Measurements from ENCODE around the gene ZNF620.

Gene ZNF620

DNA sequence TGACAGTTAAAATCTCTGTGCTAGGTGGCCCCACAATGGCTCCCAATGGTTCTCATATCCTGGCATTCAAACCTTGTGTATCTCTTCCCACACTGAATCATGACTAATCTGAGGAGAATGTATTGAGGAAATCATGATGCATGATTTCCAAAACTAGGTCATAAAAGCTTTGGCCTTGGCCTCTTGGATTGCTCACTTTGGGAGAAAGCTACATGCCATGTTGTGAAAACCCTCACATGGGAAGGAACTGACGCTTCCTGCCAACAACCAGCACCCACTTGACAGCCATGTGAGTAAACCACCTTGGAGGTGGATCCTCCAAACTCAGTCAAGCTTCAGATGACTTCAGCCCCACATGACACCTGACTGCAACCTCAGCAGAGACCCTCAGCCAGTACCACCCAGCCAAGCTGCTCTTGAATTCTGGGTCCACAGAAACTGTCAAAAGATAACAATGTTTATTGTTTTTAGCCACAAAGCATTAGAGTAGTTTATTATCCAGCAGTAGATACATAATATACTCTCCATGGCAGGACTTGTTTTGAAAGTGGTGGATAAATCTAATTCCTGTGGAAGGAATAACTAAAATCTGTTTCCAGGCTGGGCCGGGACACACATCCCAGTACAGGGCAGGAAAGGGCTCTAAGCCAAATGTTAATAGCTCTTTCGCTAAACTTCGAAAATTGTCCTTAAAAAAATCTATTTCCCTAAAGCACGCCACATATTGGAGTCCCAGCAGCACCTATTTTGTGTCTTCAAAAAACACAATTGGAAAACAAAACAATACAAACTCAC is 1.0 kb upstream of the ZNF620 start:
- peak overlapping the region; percentile 35 for H3K27ac ChIP-seq (ENCODE audit: low read length)

DNA sequence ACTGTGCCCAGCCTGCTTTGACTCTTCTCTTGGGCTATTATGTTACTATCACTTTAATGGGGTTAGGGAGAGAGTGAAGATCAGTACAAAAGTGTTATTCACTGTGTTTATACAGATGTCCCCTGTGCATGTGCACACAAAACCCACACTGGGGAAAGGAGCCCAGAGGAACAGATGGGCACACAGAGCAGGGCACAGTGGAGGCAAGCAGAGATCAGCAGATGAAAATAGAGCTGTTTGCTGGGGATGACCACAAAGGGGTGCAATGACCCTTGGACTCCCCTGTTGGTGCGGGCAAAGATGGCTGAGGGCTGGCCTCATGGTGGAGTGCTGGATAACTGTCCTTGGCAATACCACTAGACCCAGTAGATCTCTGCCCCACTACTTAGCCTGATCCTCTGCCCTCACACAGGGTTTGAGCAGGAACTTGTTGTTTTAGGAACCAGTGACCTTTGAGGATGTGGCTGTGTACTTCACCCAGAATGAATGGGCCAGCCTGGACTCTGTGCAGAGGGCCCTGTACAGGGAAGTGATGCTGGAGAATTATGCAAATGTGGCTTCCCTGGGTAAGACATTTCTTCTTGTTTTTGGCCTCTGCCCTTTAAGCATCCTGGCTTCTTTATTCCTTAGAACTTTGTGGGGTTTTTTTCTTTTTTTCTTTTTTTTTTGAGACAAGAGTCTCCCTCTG is 5.3 kb downstream of the ZNF620 start:
- Histone ChIP-seq H3K4me3 (ENCODE audit: low read depth in 1 of 2, low read length in 2 of 2) (no peak overlapping the region), H3K36me3 (ENCODE audit: control insufficient read depth in 1 of 2, insufficient read depth in 2 of 2, low read length in 2 of 2) (peaks cover 8 to 35% of the 10 kb centered on the region in 2 donors), H3K27ac (ENCODE audit: low read length) (no peak overlapping the region), H3K27me3 (ENCODE audit: low read depth, low read length) (no peaks in the 10 kb centered on the region), H3K4me1 (ENCODE audit: control insufficient read depth in 1 of 2, insufficient read depth in 2 of 2, low read length in 2 of 2) (no peaks in the 10 kb centered on the region), H3K9me3 (ENCODE audit: control insufficient read depth in 1 of 2, low read length in 2 of 2) (no peaks in the 10 kb centered on the region)

More for the DNA sequence above, 1.0 kb upstream of the ZNF620 start:
- Histone ChIP-seq H3K36me3 (ENCODE audit: control insufficient read depth in 1 of 2, insufficient read depth in 2 of 2, low read length in 2 of 2) (peaks cover 0 to 5% of the 10 kb centered on the region in 2 donors), H3K4me1 (ENCODE audit: control insufficient read depth in 1 of 2, insufficient read depth in 2 of 2, low read length in 2 of 2) (peaks cover 0 to 7% of the 10 kb centered on the region in 2 donors), H3K9me3 (ENCODE audit: control insufficient read depth in 1 of 2, low read length in 2 of 2) (no peaks in the 10 kb centered on the region), H3K27me3 (ENCODE audit: low read depth, low read length) (no peaks in the 10 kb centered on the region), H3K4me3 (ENCODE audit: low read depth in 1 of 2, low read length in 2 of 2) (peak overlapping the region; percentile 84 to 87)

DNA sequence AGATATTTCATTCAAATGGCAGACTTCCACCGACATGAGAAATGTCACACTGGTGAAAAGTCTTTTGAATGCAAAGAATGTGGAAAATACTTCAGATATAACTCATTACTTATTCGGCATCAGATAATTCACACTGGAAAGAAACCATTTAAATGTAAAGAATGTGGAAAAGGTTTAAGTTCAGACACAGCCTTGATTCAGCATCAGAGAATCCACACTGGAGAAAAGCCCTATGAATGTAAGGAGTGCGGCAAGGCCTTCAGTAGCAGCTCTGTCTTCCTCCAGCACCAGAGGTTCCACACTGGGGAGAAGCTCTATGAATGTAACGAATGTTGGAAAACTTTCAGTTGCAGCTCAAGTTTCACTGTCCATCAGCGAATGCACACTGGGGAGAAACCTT is 10.4 kb downstream of the ZNF620 start:
- Histone ChIP-seq H3K27me3 (ENCODE audit: low read depth, low read length) (no peaks in the 10 kb centered on the region), H3K9me3 (ENCODE audit: control insufficient read depth in 1 of 2, low read length in 2 of 2) (no peaks in the 10 kb centered on the region), H3K4me1 (ENCODE audit: control insufficient read depth in 1 of 2, insufficient read depth in 2 of 2, low read length in 2 of 2) (no peaks in the 10 kb centered on the region), H3K36me3 (ENCODE audit: control insufficient read depth in 1 of 2, insufficient read depth in 2 of 2, low read length in 2 of 2) (peaks cover 14 to 31% of the 10 kb centered on the region in 2 donors), H3K4me3 (ENCODE audit: low read depth in 1 of 2, low read length in 2 of 2) (no peak overlapping the region), H3K27ac (ENCODE audit: low read length) (no peak overlapping the region)

DNA sequence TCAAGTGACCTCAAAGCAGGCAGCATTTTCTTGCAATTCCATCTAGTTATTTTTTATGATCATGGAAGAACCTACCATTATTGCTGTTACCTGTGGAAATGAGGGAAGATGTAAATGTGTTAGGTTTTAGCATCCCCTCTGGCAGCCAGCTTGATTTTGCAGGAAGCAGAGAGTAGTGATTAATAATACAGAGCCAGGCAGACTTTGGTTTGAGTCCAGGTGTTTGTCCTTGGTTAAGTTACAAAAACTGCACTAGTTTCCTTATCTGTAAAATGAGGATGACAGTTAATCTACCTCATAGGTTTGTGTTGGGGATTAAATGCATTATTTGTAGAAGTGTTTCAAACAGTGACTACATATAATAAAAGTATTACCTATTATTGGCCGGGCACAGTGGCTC is 12.2 kb downstream of the ZNF620 start:
- H3K27ac ChIP-seq (ENCODE audit: low read length) = no peak overlapping the region
- no peaks in the 10 kb centered on the region for H3K9me3 ChIP-seq (ENCODE audit: control insufficient read depth in 1 of 2, low read length in 2 of 2)

DNA sequence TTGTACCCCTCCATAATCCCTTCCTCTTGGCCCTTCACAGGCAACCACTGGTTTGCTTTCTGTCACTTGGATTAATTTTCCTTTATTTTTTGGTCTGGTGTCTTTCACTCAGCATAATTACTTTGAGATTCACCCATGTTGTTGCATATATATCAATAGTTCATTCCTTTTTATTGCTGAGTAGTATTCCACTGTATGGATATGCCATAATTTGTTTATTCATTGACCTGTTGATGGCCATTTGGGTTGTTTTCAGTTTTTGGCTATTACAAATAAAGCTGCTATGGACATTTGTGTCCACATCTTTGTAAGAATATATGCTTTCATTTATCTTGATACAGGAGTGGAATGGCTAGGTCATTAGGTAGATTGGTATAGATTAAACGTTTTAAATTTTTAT is 13.0 kb downstream of the ZNF620 start:
- H3K27ac ChIP-seq (ENCODE audit: low read length) = no peak overlapping the region
- H3K9me3 ChIP-seq (ENCODE audit: control insufficient read depth in 1 of 2, low read length in 2 of 2) = no peaks in the 10 kb centered on the region
- H3K4me3 ChIP-seq (ENCODE audit: low read depth in 1 of 2, low read length in 2 of 2) = no peak overlapping the region
- no peaks in the 10 kb centered on the region for H3K27me3 ChIP-seq (ENCODE audit: low read depth, low read length)
- no peaks in the 10 kb centered on the region for H3K4me1 ChIP-seq (ENCODE audit: control insufficient read depth in 1 of 2, insufficient read depth in 2 of 2, low read length in 2 of 2)
- H3K36me3 ChIP-seq (ENCODE audit: control insufficient read depth in 1 of 2, insufficient read depth in 2 of 2, low read length in 2 of 2) = peaks cover 10 to 20% of the 10 kb centered on the region in 2 donors

More for the DNA sequence above, 12.2 kb downstream of the ZNF620 start:
- Histone ChIP-seq H3K27me3 (ENCODE audit: low read depth, low read length) (no peaks in the 10 kb centered on the region), H3K36me3 (ENCODE audit: control insufficient read depth in 1 of 2, insufficient read depth in 2 of 2, low read length in 2 of 2) (peaks cover 10 to 21% of the 10 kb centered on the region in 2 donors), H3K4me1 (ENCODE audit: control insufficient read depth in 1 of 2, insufficient read depth in 2 of 2, low read length in 2 of 2) (no peaks in the 10 kb centered on the region), H3K4me3 (ENCODE audit: low read depth in 1 of 2, low read length in 2 of 2) (no peak overlapping the region)

DNA sequence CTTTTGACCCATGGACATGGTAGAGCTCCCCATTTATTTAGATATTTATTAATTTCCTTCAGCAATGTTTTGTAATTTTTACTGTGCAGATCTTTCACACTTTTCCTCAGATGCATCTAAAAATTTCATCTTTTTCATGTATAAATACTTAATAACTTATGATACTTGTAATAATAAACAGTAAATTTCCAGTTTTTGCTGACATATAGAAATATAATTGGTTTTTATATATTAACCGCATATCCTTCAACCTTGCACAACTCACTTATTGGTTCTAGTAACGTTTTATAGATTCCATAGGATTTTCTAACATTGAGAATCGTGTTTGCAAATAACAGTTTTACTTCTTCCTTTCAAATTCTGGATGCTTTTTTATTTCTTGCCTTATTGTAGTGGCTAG is 15.4 kb downstream of the ZNF620 start:
- H3K27me3 ChIP-seq (ENCODE audit: low read depth, low read length) = no peaks in the 10 kb centered on the region
- H3K36me3 ChIP-seq (ENCODE audit: control insufficient read depth in 1 of 2, insufficient read depth in 2 of 2, low read length in 2 of 2) = peaks cover 5 to 7% of the 10 kb centered on the region in 2 donors
- H3K4me1 ChIP-seq (ENCODE audit: control insufficient read depth in 1 of 2, insufficient read depth in 2 of 2, low read length in 2 of 2) = peaks cover 7 to 11% of the 10 kb centered on the region in 2 donors
- H3K27ac ChIP-seq (ENCODE audit: low read length) = no peak overlapping the region
- no peaks in the 10 kb centered on the region for H3K9me3 ChIP-seq (ENCODE audit: control insufficient read depth in 1 of 2, low read length in 2 of 2)
- no peak overlapping the region for H3K4me3 ChIP-seq (ENCODE audit: low read depth in 1 of 2, low read length in 2 of 2)

DNA sequence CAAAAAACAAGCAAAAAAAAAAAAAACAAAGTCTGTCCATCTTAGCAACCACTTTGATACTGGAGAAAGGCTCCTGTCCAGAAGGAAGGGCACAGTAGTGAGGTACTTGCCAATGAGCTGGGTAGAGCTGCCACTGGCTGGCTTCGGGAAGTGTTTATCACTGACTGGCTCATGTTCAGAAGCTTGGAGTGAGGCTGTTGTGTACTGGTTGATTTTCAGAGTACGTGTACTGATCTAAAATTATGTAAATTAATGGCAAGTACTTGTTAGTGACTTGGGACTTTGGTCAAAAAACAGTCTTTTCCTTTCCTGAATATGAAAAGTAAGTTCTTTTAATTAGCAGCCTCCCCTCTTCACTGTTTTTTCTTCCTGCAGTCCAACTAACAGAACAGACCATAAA is 17.9 kb downstream of the ZNF620 start:
- Histone ChIP-seq H3K27ac (ENCODE audit: low read length) (peak overlapping the region; percentile 83), H3K4me1 (ENCODE audit: control insufficient read depth in 1 of 2, insufficient read depth in 2 of 2, low read length in 2 of 2) (peaks cover 7 to 14% of the 10 kb centered on the region in 2 donors), H3K4me3 (ENCODE audit: low read depth in 1 of 2, low read length in 2 of 2) (peak overlapping the region in 1 of 2 donors; percentile 87), H3K27me3 (ENCODE audit: low read depth, low read length) (no peaks in the 10 kb centered on the region), H3K36me3 (ENCODE audit: control insufficient read depth in 1 of 2, insufficient read depth in 2 of 2, low read length in 2 of 2) (peaks cover under 1 to 19% of the 10 kb centered on the region in 2 donors), H3K9me3 (ENCODE audit: control insufficient read depth in 1 of 2, low read length in 2 of 2) (no peaks in the 10 kb centered on the region)

DNA sequence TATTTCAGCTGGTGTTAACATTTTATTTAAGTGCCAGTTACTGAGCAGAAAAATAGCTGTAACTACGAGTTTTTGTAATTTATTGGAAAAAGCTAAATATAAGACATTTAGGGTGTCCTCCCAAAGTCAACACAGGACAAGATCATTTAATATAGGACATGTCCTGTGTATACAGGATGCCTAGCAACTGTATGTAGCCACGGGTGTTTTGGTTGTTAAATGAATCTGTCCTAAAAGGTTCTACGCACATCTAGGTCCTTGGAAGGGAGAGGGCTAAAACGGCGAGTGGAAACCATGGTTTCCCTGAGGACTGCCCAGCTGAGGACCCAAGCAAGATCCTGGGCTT is 18.4 kb downstream of the ZNF620 start:
- H3K27me3 ChIP-seq (ENCODE audit: low read depth, low read length) = no peaks in the 10 kb centered on the region
- H3K4me3 ChIP-seq (ENCODE audit: low read depth in 1 of 2, low read length in 2 of 2) = peak overlapping the region; percentile 87
- H3K4me1 ChIP-seq (ENCODE audit: control insufficient read depth in 1 of 2, insufficient read depth in 2 of 2, low read length in 2 of 2) = peaks cover 7 to 14% of the 10 kb centered on the region in 2 donors
- H3K27ac ChIP-seq (ENCODE audit: low read length) = peak overlapping the region; percentile 83
- H3K36me3 ChIP-seq (ENCODE audit: control insufficient read depth in 1 of 2, insufficient read depth in 2 of 2, low read length in 2 of 2) = peaks cover 4 to 23% of the 10 kb centered on the region in 2 donors
- H3K9me3 ChIP-seq (ENCODE audit: control insufficient read depth in 1 of 2, low read length in 2 of 2) = no peaks in the 10 kb centered on the region

DNA sequence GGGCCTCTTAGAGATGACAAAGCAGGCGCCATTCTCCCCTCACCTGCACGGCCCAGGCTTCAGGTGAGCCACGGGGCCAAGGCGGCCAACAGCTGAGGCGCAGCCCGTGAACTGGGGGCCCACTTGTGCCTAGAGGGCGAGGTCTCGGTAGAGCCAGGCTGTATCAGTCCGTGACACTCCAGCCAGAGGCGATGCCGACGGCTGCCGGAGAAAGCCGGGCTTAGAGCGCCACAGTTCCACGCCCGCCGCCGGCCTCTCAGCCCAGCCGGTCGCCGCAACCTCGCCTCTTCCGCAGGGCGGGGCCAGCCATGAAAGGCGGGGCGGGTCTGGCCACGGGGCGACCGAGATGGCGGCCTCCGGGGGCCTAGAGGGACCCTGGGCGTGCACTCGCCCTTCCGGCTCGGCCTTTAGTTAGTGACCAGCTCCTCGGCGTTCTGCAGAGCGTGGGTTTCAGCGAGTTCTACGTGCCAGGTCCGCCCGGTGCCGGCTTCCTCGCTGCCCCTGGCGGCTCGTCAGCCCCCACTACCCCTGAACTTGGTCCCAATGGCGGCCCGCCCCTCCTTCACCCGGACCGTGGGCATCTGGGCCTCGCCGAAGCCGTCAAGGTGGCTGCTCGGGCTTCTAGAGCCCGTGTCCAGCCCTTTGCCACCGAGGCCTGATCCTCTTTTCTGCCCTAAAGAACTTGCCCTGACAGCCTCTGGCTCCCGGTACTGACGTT is 18.9 kb downstream of the ZNF620 start, which contains the start of gene ZNF621:
Gene ZNF621 (plus strand): TSS at position 393 of the 718 bp plus-strand sequence. CDS start 881 bp downstream, outside the sequence.
- Histone ChIP-seq H3K4me3 (ENCODE audit: low read depth in 1 of 2, low read length in 2 of 2) (peak within 1 kb of the TSS; percentile 87), H3K36me3 (ENCODE audit: control insufficient read depth in 1 of 2, insufficient read depth in 2 of 2, low read length in 2 of 2) (peaks cover 8 to 28% of the 10 kb centered on the region in 2 donors), H3K27ac (ENCODE audit: low read length) (peak within 1 kb of the TSS; percentile 89), H3K9me3 (ENCODE audit: control insufficient read depth in 1 of 2, low read length in 2 of 2) (no peaks in the 10 kb centered on the region), H3K4me1 (ENCODE audit: control insufficient read depth in 1 of 2, insufficient read depth in 2 of 2, low read length in 2 of 2) (peaks cover 7 to 14% of the 10 kb centered on the region in 2 donors), H3K27me3 (ENCODE audit: low read depth, low read length) (no peaks in the 10 kb centered on the region)

DNA sequence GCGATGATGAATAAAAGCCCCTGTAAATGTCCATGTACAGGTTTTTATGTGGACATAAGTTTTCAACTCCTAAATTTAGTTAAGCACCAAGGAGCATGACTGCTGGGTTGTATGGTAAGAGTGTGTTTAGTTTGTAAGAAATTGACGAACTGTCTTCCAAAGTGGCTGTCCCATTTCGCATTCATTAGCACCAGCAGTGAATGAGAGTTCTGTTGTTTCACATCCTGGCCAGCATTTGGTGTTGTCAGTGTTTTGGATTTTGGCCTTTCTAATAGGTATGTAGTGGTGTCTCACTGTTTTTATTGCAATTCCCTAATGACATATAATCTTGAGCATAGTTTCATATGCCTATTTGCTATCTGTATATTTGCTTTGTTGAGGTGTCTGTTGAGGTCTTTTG is 22.6 kb downstream of the ZNF620 start:
- Histone ChIP-seq H3K36me3 (ENCODE audit: control insufficient read depth in 1 of 2, insufficient read depth in 2 of 2, low read length in 2 of 2) (peaks cover 41 to 65% of the 10 kb centered on the region in 2 donors), H3K9me3 (ENCODE audit: control insufficient read depth in 1 of 2, low read length in 2 of 2) (peaks cover 9 to 10% of the 10 kb centered on the region in 2 donors), H3K4me3 (ENCODE audit: low read depth in 1 of 2, low read length in 2 of 2) (no peak overlapping the region), H3K27me3 (ENCODE audit: low read depth, low read length) (no peaks in the 10 kb centered on the region), H3K27ac (ENCODE audit: low read length) (no peak overlapping the region), H3K4me1 (ENCODE audit: control insufficient read depth in 1 of 2, insufficient read depth in 2 of 2, low read length in 2 of 2) (peaks cover 7 to 14% of the 10 kb centered on the region in 2 donors)

DNA sequence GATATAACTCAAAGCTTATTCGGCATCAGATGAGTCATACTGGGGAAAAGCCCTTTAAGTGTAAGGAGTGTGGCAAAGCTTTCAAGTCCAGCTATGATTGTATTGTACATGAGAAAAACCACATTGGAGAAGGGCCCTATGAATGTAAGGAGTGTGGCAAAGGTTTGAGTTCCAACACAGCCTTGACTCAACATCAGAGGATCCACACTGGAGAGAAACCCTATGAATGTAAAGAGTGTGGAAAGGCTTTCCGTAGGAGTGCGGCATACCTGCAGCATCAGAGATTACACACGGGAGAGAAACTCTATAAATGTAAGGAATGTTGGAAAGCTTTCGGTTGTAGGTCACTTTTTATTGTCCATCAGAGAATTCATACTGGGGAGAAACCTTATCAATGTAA is 26.4 kb downstream of the ZNF620 start:
- H3K36me3 ChIP-seq (ENCODE audit: control insufficient read depth in 1 of 2, insufficient read depth in 2 of 2, low read length in 2 of 2) = peaks cover 61 to 91% of the 10 kb centered on the region in 2 donors
- H3K27ac ChIP-seq (ENCODE audit: low read length) = no peak overlapping the region
- peaks cover 10 to 11% of the 10 kb centered on the region in 2 donors for H3K9me3 ChIP-seq (ENCODE audit: control insufficient read depth in 1 of 2, low read length in 2 of 2)
- H3K27me3 ChIP-seq (ENCODE audit: low read depth, low read length) = no peaks in the 10 kb centered on the region
- no peak overlapping the region for H3K4me3 ChIP-seq (ENCODE audit: low read depth in 1 of 2, low read length in 2 of 2)
- H3K4me1 ChIP-seq (ENCODE audit: control insufficient read depth in 1 of 2, insufficient read depth in 2 of 2, low read length in 2 of 2) = no peaks in the 10 kb centered on the region

All from muscle layer of duodenum (tissue), 2 donors.